Vagina (tissue), 2 donors: ENCODE results near the gene MBD5.

ENCODE experiments used
- CTCF ChIP-seq, 3 experiments: fragments of 450-650 bp in 2 of 3; fragments of 200-600 bp in 1 of 3; sonication (generic) in 1 of 3; IDR thresholded peaks; one replicate each; pipeline ENCODE4 v1.5.1; 2017 to 2019; ENCODE audit warnings: antibody characterized with exemption in 3 of 3, mild to moderate bottlenecking in 2 of 3, moderate library complexity in 2 of 3
- POLR2AphosphoS5 ChIP-seq, 2 donors: sonication (generic); formaldehyde crosslinking; IDR thresholded peaks; one replicate each; pipeline ENCODE4 v1.9.0; 2017; ENCODE audit warnings: antibody characterized with exemption in 2 of 2, mild to moderate bottlenecking in 2 of 2, low read depth in 1 of 2; ENCODE audit not compliant: insufficient read depth in 1 of 2

DNA sequence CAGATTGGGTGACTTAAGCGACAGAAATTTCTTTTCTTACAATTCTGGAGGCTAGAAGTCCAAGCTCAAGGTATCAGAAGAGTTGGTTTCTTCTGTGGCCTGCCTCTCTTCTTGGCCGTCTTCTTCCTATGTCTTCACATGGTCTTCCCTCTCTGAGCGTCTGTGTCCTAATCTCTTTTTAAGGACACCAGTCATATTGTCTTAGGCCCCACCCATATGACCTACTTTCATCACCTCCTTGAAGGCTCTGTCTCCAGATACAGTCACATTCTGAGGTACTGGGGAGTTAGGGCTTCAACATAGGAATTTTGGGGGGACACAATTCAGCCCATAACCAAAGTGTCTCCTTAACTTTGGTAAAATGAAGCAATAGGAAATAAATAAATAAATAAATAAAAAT lies 512.8 kb downstream of the MBD5 start:
- TF ChIP-seq CTCF (IDR thresholded peaks at IDR 0.05) (no peak), POLR2AphosphoS5 (IDR thresholded peaks at IDR 0.05; ENCODE audit: insufficient read depth in 1 of 2, low read depth in 1 of 2) (no peak)
